ENCODE measurements around the gene ALS2. TPM values are rescaled to one million over a fixed set of nuclear protein-coding genes. Genes with fewer than 3 reads are reported as not detected.

The ALS2 gene
- polyA plus RNA-seq, 1 donor = 17.5 TPM

GRCh38 chr2:201751566-201751965, 29.2 kb downstream of the ALS2 start:
- no peak for DNase-seq

GRCh38 chr2:201746551-201746950, 34.2 kb downstream of the ALS2 start:
- DNase-seq = no peak

DNA sequence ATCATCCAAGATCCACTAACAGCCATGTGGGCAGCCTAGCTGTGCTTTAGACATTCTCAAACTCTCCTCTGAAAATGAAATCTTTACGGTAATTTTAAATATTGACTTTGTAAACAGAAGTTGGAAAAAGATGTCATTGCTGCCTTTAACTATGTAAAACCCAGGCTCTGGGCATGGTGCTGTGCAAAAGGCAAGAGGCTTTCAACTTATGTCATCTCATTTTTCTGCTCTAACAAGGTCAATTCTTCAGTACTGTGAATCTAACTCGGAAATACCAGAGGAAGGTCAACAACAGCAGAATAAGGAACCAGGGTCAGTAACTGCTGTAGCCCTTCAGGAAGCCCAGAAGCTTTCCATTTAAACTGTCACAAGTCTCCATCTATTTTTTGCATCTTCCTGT, 45.2 kb downstream of the ALS2 start:
- DNase-seq = no peak

DNA sequence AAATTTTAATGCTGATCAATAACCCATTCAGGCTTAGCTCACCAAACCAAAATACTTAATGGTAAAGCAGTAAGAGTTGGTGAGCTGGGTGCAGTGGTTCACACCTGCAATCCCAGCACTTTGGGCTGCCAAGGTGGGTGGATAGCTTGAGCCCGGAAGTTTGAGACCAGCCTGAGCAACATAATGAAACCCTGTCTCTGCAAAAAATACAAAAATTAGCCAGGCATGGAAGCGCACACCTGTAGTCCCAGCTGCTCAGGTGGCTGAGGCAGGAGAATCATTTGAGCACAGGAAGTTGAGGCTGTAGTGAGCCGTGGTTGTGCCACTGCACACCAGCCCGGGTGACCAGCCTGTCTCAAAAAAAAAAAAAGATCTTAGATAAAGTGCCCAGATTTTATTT, 46.6 kb downstream of the ALS2 start:
- DNase-seq = no peak

GRCh38 chr2:201733544-201733943, 47.2 kb downstream of the ALS2 start:
- DNase-seq = no peak

DNA sequence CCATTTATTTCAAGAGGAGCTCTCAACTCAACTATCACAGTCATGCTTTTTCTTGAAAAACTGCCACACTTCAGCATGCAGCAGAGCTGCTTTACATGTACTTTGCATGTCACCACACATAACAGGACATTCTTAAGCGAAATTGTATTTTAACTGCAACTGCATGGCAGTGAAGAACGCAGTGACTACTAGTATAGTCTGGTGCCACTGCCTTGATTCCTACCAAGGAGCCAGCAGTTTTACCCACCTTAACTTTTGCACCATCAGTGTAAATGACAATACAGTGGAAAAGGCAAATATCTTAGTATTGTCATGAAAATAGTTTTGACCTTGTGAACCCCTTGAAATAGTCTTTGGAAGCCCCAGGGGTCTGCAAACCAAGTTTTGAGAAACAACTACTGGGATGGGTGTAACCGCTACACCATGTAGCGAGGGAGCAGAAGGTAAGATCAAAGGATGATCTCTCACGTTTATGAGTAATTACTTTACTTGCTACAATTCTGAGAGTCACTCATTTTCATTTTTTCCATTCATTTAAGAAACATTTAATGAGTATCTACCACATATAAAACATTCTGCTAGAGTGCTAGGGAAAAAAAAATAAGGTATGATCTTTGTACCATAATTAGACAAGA, 50.0 kb downstream of the ALS2 start:
- no peak for DNase-seq

GRCh38 chr2:201715459-201715858, 65.3 kb downstream of the ALS2 start:
- DNase-seq = no peak

GRCh38 chr2:201712726-201713125, 68.0 kb downstream of the ALS2 start:
- no peak for DNase-seq

GRCh38 chr2:201709747-201710146, 71.0 kb downstream of the ALS2 start:
- DNase-seq = no peak

GRCh38 chr2:201709049-201709448, 71.7 kb downstream of the ALS2 start:
- DNase-seq = no peak

- DNase-seq = no peak
These were observed 73.0 kb downstream of the ALS2 start for GRCh38 chr2:201707753-201708152.

- no peak for DNase-seq
These were observed 73.6 kb downstream of the ALS2 start for GRCh38 chr2:201707142-201707541.

DNA sequence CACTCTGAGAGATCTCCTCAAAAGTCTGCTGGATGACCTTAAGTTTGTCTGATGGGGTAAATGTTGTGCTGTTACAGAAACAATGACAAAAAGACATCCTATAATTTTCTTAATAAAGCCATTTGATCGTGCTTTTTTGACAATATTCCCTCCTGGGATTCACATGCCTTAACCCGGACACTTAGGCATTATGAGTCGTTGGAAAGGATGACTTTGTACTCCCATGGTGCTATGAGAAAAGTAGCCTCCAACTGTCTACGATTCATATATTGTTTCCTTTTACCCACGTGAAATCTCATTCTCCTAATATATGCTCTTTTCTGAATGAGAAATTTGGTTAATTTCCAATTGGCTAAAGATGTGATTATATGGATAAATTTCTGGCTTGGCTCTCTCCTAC, 76.2 kb downstream of the ALS2 start:
- no peak for DNase-seq

DNA sequence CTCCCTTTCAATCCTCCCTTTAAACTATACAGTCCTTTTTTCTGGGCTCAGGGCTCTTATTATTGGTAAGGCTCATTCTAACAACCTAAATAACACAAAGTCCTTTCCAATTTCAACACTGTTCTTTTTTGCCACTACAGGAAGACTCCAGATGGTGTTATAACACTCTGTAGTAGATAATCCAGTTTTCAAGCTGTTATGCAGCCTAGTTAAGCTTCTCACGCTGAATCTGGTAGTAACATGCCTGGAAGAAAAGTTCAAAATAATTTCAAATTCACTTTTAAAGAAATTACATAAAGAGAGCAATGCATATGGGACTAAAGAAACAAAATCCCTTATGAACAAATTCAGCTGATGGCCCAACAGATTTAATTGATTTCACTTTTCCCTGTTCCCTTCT, 79.1 kb downstream of the ALS2 start:
- no peak for DNase-seq

GRCh38 chr2:201699416-201699815, 81.3 kb downstream of the ALS2 start:
- DNase-seq = peak; percentile 76

DNA sequence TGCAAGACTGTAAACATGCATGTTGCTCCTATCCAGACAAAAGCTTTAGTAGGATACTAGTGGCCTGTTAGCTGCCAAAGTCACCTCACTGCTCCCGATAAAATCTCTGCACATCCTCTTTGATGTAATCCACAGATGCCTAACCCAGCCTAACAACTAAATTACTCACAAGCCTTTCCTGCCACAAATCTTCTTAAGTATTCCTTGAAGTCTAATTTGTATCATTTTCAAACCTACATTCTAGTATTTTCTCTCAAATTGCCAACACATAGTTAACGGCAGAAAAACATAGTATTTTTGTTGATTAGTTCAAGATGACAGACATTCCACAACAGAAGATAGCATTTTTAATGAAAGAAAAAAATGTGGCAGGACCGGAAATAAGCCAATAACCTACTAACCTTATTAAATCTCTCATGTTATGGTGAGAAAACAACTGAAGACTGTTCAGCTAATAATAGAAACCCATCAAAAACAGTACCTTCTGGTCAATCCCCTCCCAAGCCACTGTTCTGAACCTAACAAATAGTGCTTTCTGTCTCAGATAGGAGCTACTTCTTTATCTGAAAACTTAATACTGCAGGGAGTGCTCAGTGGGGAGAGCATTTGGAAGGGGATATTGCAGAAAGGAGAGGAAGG, 82.0 kb downstream of the ALS2 start, which contains the start of gene MPP4:
TSS of gene MPP4 (minus strand) at position 57 of the 639 bp plus-strand sequence. CDS start 4,690 bp downstream, outside the sequence.
- DNase-seq = no peak

GRCh38 chr2:201697899-201698298, 82.8 kb downstream of the ALS2 start:
- no peak for DNase-seq

GRCh38 chr2:201696151-201696659, 84.5 kb downstream of the ALS2 start:
- DNase-seq = peak; percentile 23

- no peak for DNase-seq
These were observed 95.6 kb downstream of the ALS2 start for GRCh38 chr2:201685156-201685555.

DNA sequence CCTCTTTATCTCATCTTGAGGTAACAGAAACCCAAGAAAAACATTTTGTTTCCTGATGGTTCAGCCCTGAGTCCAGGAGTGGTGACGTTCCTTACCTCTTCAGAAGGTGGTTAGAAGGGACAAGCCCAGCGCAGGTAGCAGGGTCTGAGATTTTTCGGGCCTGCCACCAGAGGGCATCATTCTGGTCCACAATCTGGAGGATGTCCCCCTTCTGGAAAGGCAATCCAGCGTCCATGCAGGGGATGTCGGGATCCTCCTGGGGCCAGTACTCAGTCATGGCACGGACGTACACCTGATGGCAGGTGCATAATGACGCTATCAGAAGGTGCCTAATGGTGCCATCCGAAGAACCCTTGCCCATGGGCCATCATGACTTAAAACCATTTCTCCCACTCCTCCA, 100.0 kb downstream of the ALS2 start:
- DNase-seq = no peak

DNA sequence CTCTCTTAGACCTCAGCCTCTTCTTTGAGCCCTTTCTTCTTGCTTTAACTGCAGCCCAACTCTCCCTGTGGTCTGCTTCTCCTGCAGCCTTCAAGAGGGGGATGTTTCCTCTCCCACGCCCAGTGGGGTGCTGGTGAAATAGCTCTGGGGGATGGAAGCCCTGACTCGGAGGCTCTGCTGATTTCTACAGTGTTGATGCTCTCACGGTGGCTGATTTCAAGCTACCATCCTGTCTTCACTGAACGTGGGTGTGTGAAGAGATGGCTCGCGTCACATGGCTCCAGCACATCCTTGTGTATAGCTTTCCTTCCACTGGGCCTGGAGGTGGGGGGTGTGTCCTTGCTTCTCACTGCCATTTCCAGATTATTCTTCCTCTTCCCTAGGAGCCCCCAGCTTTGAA, 102.3 kb downstream of the ALS2 start:
- DNase-seq = no peak

GRCh38 chr2:201675454-201675853, 105.3 kb downstream of the ALS2 start:
- no peak for DNase-seq

- no peak for DNase-seq
These were observed 105.9 kb downstream of the ALS2 start for GRCh38 chr2:201674794-201675193.

- DNase-seq = no peak
These were observed 106.4 kb downstream of the ALS2 start for GRCh38 chr2:201674298-201674697.
